Measurements from ENCODE around the gene TEK.
A peak's percentile ranks its signal among the peaks of the same experiment; 100 is the strongest.
"Not testable (repeated sequence)": the region's sequence is repeated elsewhere in the genome, so short reads cannot be mapped to it uniquely, and the experiment has no call there.

The TEK gene

DNA sequence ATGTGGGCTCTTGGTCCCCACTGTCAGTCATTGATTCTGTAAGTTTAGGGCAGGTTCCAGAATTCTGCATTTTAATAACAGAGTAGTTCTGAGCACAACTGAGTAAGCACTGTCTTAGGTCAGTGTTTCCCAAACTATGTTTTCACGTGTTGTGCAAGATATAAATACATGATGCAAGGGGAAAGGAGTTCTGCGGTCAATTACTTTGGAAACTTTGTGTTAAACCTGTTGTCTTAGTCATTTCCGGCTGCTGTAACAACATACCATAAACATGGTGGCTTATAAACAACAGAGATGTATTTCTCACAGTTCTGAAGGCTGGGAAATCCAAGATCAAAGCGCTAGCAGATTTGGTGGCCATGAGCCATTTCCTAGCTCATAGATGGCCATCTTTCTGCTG is 118.2 kb downstream of the TEK start:
- DNase-seq, result no peak

- DNase-seq, result not testable (repeated sequence)
Measured at GRCh38 chr9:27239648-27240047, 130.6 kb downstream of the TEK start.

GRCh38 chr9:27247756-27248155 is 138.7 kb downstream of the TEK start:
- DNase-seq, result peak in 13 of 51 donors; percentile 0 to 23 (median 4)

DNA sequence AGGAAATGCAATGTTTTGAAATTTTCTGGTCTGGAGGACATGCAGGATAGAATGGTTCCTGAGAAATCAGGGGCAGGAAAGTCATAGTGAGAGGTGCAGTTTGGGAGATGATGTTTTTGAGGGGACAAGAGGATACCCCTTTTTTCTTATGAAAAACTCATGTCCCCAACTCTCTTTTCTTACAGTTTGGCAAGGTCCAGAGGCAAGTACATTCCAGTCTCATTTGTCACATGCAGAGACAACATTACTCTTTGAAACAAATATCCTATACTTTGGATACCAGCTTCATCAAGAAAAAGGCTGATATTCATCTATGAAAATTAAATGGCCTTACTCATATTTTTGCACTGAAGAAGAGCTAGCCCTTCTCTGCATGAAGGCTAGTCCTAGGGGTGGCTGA is 139.7 kb downstream of the TEK start:
- no peak for DNase-seq

DNA sequence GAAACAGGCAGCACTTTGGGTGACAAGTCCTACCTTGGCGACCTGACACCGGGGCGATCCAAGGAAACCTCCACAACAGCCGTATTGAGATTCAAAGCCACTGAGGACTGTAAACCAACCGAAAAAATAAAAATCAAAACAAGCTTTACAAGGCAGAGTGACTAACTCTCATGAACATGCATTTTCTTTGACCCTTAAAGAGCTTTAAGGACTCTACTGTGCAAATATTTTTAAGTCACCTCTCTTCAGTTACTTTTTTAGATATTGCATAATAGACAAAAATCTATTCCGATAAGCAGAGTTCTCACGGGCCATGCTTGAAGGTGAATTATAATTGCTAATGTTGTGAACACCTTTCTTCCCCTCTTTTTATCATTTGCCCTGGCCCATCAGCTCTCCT is 149.6 kb downstream of the TEK start:
- no peak for DNase-seq

DNA sequence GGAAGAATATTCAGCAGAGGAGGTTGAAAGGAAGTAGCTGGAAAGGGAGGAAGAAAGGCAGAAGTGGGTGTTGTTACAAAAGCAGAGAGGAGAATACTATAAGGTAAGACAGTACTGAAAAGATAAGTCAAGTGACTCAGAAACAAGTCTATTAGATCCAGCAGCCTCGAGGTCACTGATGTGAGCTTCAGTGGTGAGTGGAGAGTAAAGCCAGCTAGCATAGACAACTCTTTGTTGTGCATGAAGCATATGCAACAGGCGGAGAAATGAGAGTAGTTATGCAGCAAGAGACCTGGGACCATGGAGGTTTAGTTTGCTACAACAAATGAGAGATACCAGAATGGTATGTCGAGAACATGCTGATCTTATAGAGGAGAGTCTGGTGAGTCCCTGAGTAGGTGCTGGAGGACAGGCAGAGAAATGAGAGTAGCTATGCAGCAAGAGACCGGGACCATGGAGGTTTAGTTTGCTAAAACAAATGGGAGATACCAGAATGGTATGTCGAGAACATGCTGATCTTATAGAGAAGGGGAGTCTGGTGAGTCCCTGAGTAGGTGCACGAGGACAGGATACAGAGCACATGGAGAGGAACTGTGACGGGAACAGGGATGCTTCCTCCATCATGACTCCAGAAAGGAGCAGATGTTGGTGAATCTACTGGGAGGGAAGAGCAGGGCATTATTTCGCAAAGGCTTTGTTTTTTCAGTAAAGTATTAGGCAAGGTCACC is 151.9 kb downstream of the TEK start:
- no peak for DNase-seq

- DNase-seq, result no peak
Measured at GRCh38 chr9:27261517-27262211, 152.6 kb downstream of the TEK start.

GRCh38 chr9:27272103-27272502 is 163.1 kb downstream of the TEK start:
- no peak for DNase-seq

- no peak for DNase-seq
Measured at GRCh38 chr9:27273186-27273585, 164.2 kb downstream of the TEK start.

- peak in 7 of 51 donors; percentile 1 to 84 (median 6) for DNase-seq
Measured at GRCh38 chr9:27276193-27277030, 167.4 kb downstream of the TEK start.

DNA sequence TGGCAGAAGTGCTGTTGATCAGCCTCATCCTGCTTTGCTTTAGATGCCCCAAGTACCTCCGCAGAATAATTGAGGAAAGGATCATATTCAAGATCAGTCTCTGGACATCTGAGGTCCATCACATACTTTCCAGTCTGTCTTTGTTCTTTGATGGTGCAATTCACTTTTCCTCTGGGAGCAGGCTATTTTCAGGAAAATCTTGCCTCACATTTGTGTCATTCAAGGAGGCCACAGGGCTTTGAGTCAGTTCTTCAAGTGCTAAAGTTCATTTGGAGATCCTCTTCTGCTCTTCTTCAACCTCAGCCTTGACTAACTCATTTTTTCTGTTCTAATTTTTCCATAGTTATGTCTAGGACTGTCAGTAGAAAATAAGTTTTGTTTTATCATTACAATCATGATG is 169.3 kb downstream of the TEK start:
- DNase-seq, result no peak

DNA sequence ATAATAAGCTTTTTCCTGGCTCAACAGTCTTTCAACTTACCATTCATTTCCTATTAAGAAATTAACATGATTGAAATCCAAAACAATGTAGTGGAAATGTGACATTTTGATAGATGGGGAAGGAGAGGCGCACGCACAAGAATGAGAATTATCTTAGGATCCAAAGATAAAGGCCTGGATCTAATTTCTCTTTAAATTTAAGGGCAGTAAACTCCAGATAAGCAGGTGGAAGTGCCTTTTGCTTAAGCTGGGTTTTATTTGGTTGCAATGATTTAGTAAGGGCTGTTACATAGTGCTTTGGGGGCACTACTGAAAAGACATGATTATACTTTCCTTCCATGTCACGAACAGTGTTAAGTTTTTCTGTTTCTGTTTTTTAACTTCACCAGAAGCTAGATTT is 170.6 kb downstream of the TEK start:
- DNase-seq, result no peak

Data from hypothalamus (tissue), 51 donors.